PC-9 (cell line): Measurements from ENCODE around the gene TGFBR3L. TPM values are rescaled to one million over a fixed set of nuclear protein-coding genes. Genes with fewer than 3 reads are reported as not detected.

Experiments used
- BruUV-seq: library from RNA; stranded (reverse); fragments of 400-500 nt; replicated peaks from 2 replicates; lab custom pipeline; 2021; lab: Mats Ljungman, UMichigan
- CTCF ChIA-PET: fragments of 300-600 bp; sonication (Branson Sonifier 250); formaldehyde crosslinking; loops from one replicate; lab custom pipeline; 2022; ENCODE audit warnings: antibody characterized with exemption; lab: Charles Lee
- POLR2A ChIA-PET: fragments of 300-600 bp; sonication (Branson Sonifier 250); formaldehyde crosslinking; loops from one replicate; lab custom pipeline; 2022; ENCODE audit warnings: antibody characterized with exemption; ENCODE audit not compliant: unreplicated experiment; lab: Charles Lee
- DNase-seq, 2 experiments: peaks; one replicate each; pipeline versions ENCODE4 v3.0.0 to v3.0.0-alpha.2; 2015 to 2022; ENCODE audit warnings: mixed read lengths in 1 of 2
- H2AFZ ChIP-seq: fragments of 200-600 bp; sonication (generic); 2 replicates; pipeline ENCODE4 v1.8.1; 2017; ENCODE audit warnings: antibody characterized with exemption
- H3F3A ChIP-seq: fragments of 200-600 bp; sonication (generic); 2 replicates; pipeline ENCODE4 v1.8.1; 2017; ENCODE audit warnings: antibody characterized with exemption, mild to moderate bottlenecking, low read depth; ENCODE audit not compliant: insufficient read depth
- H3K27ac ChIP-seq: fragments of 200-600 bp; sonication (generic); 2 replicates; pipeline ENCODE4 v1.6.1; 2016; ENCODE audit warnings: mixed run types
- H3K27me3 ChIP-seq: fragments of 200-600 bp; sonication (generic); 2 replicates; pipeline ENCODE4 v1.6.1; 2016; ENCODE audit warnings: low read depth, mixed run types; ENCODE audit not compliant: insufficient read depth
- H3K36me3 ChIP-seq: fragments of 200-600 bp; sonication (generic); 2 replicates; pipeline ENCODE4 v1.6.1; 2016; ENCODE audit warnings: low read depth, mixed run types
- H3K4me1 ChIP-seq: fragments of 200-600 bp; sonication (generic); replicated peaks from 2 replicates; pipeline ENCODE4 v1.6.1; 2016; ENCODE audit warnings: mixed run types; ENCODE audit not compliant: insufficient read depth
- H3K4me2 ChIP-seq: fragments of 200-600 bp; sonication (generic); 2 replicates; pipeline ENCODE4 v1.6.1; 2017; ENCODE audit warnings: mixed run types
- H3K4me3 ChIP-seq: fragments of 200-600 bp; sonication (generic); 2 replicates; pipeline ENCODE4 v1.6.1; 2016; ENCODE audit warnings: mixed run types
- H3K79me2 ChIP-seq: fragments of 200-600 bp; sonication (generic); 2 replicates; pipeline ENCODE4 v1.6.1; 2017; ENCODE audit warnings: low read depth, mixed run types
- H3K9me2 ChIP-seq: fragments of 200-600 bp; sonication (generic); 2 replicates; pipeline ENCODE4 v1.8.1; 2017; ENCODE audit warnings: mild to moderate bottlenecking; ENCODE audit not compliant: insufficient read depth
- H3K9me3 ChIP-seq: fragments of 200-600 bp; sonication (generic); 2 replicates; pipeline ENCODE4 v1.8.1; 2016; ENCODE audit warnings: low read depth; ENCODE audit not compliant: insufficient read depth
- H4K20me1 ChIP-seq: fragments of 200-600 bp; sonication (generic); 2 replicates; pipeline ENCODE4 v1.8.1; 2017; ENCODE audit not compliant: insufficient read depth
- CTCF ChIP-seq: fragments of 200-600 bp; sonication (generic); conservative IDR thresholded peaks from 2 replicates; pipeline ENCODE4 v1.6.1; 2017; ENCODE audit warnings: mixed run types, antibody characterized with exemption, mild to moderate bottlenecking, moderate library complexity
- EZH2 ChIP-seq: fragments of 200-600 bp; sonication (generic); IDR thresholded peaks from 2 replicates; pipeline ENCODE4 v1.8.0; 2017; ENCODE audit warnings: antibody characterized with exemption, low read depth
- intact Hi-C: fragments of 100-400 bp; cut with micrococcal nuclease; formaldehyde crosslinking; loops from one replicate; pipeline ENCODE4 v1.10.0; 2022; ENCODE audit not compliant: unreplicated experiment
- total RNA-seq: library from RNA; stranded (reverse); gene quantifications from 2 replicates; pipeline ENCODE4 v1.2.3, GENCODE V29; 2021

The TGFBR3L gene
- total RNA-seq, 1 experiment from 2014 or later = 2.3 TPM

GRCh38 chr19:7924241-7924640, 9.6 kb downstream of the TGFBR3L start:
- Histone ChIP-seq H3K9me3 (no peaks in the 10 kb centered on the region), H3K4me2 (no peak overlapping the region), H3K27me3 (no peaks in the 10 kb centered on the region), H3K9me2 (no peaks in the 10 kb centered on the region), H4K20me1 (peaks cover 8% of the 10 kb centered on the region; the same call in 1 of the 2 replicates), H3K4me3 (no peak overlapping the region), H3K4me1 (peaks cover 31% of the 10 kb centered on the region), H3K36me3 (no peaks in the 10 kb centered on the region), H3F3A (peaks cover 51% of the 10 kb centered on the region), H2AFZ (no peak overlapping the region), H3K79me2 (0 out of 2 replicates have a peak, but pooled peaks cover 5% of the 10 kb centered on the region), H3K27ac (no peak overlapping the region)
- TF ChIP-seq CTCF (no peak), EZH2 (no peak)
- intact Hi-C loops = loop anchor here (10.0 kb wide), 1 partner anchor 249 kb away; the partner anchor contains the start of gene MCEMP1
- POLR2A ChIA-PET = no interaction called here
- DNase-seq = no peak
- CTCF ChIA-PET = interaction anchor here (0.7 kb wide), 2 partner anchors 69 to 912 kb away, joined by 5 to 7 read pairs; no protein-coding TSS in a partner anchor
- BruUV-seq = TSS peak; percentile 27

- H3K79me2 ChIP-seq = 0 out of 2 replicates have a peak, but pooled peaks cover 5% of the 10 kb centered on the region
- ChIA-PET POLR2A (no interaction called here), CTCF (interaction anchor here (0.7 kb wide), 2 partner anchors 70 to 912 kb away, joined by 5 to 7 read pairs; no protein-coding TSS in a partner anchor)
- no peaks in the 10 kb centered on the region for H3K9me2 ChIP-seq
- no peak overlapping the region for H2AFZ ChIP-seq
- peak overlapping the region; percentile 76 for H3K4me2 ChIP-seq
- H3F3A ChIP-seq = peaks cover 51% of the 10 kb centered on the region
- peak overlapping the region; percentile 67; the same call in 1 of the 2 replicates for H3K4me3 ChIP-seq
- no peak overlapping the region for H3K27ac ChIP-seq
- H3K36me3 ChIP-seq = no peaks in the 10 kb centered on the region
- intact Hi-C loops = loop anchor here (5.0 to 10.0 kb wide), 2 partner anchors 250 to 328 kb away; partner anchors contain the start of gene MCEMP1
- H3K9me3 ChIP-seq = no peaks in the 10 kb centered on the region
- no peak for DNase-seq
- H4K20me1 ChIP-seq = peaks cover 8% of the 10 kb centered on the region; the same call in 1 of the 2 replicates
- H3K4me1 ChIP-seq = peaks cover 31% of the 10 kb centered on the region
- BruUV-seq = no TSS peak
- TF ChIP-seq CTCF (no peak), EZH2 (no peak)
- H3K27me3 ChIP-seq = no peaks in the 10 kb centered on the region
These were observed 10.1 kb downstream of the TGFBR3L start for GRCh38 chr19:7924651-7925170.

GRCh38 chr19:7925171-7925851, 10.7 kb downstream of the TGFBR3L start:
- Histone ChIP-seq H3K27ac (no peak overlapping the region), H2AFZ (peak overlapping the region; percentile 78; the same call in 1 of the 2 replicates), H3K4me2 (peak overlapping the region; percentile 76), H3K79me2 (0 out of 2 replicates have a peak, but pooled peaks cover 5% of the 10 kb centered on the region), H3K9me3 (no peaks in the 10 kb centered on the region), H3K36me3 (no peaks in the 10 kb centered on the region), H3K27me3 (no peaks in the 10 kb centered on the region), H3K4me3 (peak overlapping the region; percentile 67), H3F3A (peaks cover 55% of the 10 kb centered on the region), H3K4me1 (peaks cover 35% of the 10 kb centered on the region), H4K20me1 (peaks cover 8% of the 10 kb centered on the region; the same call in 1 of the 2 replicates), H3K9me2 (no peaks in the 10 kb centered on the region)
- intact Hi-C loops = loop anchor here (5.0 to 10.0 kb wide), 2 partner anchors 251 to 327 kb away; partner anchors contain the start of gene MCEMP1
- ChIA-PET CTCF (no interaction called here), POLR2A (no interaction called here)
- no TSS peak for BruUV-seq
- TF ChIP-seq EZH2 (no peak), CTCF (peak; percentile 87)
- peak; percentile 61 to 71 for DNase-seq
